AG20443 (cell line): ENCODE results near the gene CFTR.
"Not testable (repeated sequence)": the region's sequence is repeated elsewhere in the genome, so short reads cannot be mapped to it uniquely, and the experiment has no call there.

Experiments used
- DNase-seq: peaks from one replicate; pipeline ENCODE4 v3.0.0; 2012; ENCODE audit warnings: low spot score, mixed read lengths

Gene CFTR

DNA sequence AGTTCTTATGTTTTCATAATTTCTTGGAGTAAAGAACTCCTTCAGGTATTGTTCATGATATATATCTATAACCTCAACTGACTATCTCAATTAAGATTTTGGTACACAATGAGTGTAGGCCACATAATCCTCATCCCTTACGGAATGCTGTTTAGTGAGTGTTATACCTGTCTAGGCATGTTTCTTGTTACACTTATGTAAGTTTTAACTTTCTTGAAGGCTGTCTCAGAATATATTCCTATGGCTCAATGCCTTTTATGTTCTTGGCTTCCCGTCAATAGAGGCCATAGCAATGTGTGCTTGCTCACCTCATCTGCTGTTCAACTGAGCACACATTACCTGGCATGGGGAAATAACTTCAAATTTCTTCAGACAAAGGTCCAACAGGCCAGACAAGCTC is 208.3 kb downstream of the CFTR start:
- no peak for DNase-seq

DNA sequence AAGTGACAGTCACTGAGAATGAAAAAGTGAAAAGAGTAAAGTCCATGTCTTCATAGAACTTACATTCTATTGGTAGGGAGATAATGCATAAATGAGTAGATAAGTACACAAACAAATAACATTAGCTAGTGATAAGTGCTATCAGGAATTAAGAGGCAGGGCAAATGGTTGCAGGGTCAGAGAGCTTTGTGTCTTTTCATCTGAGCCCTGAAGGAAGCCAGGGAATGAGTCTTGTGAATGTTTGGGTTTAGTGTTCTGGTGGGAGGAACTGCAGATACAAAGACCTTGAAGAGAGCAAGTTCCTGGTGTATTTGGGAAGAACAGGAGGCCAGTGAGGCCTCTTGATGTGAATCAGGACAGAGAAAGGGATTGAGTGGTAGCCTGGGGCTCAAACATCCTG is 209.6 kb downstream of the CFTR start:
- no peak for DNase-seq

DNA sequence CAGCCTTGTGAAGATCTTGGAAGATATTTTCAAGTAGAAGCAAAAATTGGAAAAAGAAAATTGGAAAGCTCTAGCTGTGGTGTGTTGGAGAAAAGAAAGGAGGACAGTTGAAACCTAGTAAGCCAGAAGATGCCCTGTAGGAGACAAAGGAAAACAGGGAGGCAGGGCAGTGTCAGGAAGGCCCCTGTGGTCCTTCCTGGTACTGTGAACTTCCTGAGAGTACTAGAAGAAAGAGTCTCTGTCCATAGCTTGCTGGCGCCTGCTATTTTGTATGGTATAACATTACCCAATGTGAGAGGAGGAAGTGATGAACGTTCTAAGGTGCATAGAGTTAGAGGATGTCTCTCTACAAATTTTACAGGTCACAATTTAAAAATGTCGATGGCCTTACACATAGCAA is 210.3 kb downstream of the CFTR start:
- no peak for DNase-seq

DNA sequence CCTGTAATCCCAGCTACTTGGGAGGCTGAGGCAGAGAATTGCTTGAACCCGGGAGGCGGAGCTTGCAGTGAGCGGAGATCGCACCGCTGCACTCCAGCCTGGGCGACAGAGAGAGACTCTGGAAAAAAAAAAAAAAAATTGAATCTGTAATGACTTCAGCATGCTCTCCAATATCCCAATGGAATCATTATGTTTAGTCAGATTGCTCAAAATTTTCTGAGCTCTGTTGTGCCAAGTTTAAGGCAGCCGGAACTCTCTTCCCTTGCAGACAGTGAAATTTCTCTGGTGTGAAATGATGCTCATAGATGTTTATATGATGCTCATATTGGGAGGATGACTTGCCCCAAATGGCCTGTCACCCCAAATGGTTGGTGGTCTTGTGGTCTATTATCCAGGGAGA is 212.5 kb downstream of the CFTR start:
- DNase-seq: no peak

DNA sequence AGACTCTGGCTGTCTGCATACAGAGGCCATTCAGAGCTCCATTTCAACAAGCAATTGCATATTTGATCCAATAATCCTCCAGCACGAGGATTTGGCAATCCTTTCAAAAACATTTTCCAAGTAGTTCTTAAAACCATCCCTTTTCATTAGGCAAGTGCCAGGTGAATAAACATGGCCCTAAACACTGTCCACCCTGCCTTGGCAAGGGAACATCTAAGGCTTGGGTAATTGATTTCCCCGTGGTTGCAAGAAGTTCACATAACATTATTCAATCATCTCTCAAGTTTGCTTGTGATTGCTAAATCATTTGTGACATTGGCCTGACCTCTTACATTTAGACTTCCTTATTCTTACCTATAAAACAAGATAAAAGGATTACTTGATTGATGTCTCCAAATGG is 218.2 kb downstream of the CFTR start:
- no peak for DNase-seq

DNA sequence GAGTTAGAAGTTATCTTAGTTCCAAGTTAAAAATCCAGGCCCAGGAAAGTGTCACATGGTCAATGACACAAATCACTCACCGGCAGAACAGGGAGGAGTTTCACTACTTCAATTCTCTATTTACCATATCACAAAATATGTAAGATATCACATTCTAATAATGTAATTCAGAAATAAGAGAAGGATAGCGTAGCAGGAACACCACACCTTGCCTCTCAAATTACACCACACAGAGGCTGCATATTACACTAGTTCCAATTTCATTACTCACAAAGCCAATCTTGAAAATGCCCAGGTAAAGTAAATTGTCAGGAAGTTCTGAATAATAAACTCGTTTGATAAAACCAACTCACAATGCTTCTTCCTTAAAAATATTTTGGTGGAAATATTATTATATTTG is 224.2 kb downstream of the CFTR start:
- DNase-seq: no peak

DNA sequence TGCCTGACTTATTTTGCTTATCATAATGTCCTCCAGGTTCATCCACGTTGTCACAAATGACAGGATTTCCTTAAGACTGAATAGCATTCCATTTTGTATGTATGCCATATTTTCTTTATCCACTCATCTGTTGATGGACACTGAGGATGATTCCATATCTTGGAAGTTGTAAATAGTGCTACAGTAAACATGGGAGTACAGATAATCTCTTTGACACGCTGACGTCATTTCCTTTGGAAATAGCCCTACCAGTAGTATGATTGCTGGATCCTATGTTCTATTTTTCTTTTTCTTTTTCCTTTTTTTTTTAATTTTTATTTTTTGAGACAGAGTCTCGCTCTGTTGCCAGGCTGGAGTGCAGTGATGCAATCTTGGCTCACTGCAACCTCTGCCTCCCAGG is 225.8 kb downstream of the CFTR start:
- DNase-seq: no peak

DNA sequence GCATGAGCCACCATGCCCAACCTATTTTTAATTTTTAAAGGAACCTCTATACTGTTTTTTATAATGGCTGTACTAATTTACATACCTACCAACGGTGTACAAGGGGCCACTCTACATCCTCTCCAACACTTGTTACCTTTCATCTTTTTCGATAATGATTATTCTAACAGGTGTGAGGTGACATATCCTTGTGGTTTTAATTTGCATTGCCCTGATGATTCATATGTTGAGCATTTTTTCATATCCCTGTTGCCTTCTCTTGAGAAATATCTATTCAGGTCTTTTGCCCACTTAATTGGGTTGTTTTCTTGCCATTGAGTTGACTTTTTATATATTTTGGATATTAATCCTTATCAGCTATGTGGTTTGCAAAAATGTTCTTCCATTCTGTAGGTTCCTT is 226.4 kb downstream of the CFTR start:
- DNase-seq: no peak

DNA sequence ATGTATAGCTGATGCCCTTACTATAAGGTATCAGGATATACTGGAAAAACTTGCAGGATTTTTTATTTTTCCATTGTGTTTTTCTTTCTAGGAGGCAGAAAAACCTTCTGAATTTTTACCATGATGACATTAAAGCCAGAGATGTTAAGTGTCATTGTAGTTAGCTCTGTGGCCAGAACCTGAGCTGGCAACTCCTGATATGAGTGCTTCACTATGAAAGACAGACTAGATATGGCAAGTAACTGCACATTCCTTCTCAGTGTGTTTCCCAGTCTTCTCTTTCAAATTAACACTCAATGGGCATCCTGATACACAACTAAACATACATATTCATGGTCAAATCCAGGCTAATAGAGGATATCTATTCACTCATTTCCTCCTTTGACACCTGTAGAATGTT is 227.3 kb downstream of the CFTR start:
- DNase-seq: no peak

DNA sequence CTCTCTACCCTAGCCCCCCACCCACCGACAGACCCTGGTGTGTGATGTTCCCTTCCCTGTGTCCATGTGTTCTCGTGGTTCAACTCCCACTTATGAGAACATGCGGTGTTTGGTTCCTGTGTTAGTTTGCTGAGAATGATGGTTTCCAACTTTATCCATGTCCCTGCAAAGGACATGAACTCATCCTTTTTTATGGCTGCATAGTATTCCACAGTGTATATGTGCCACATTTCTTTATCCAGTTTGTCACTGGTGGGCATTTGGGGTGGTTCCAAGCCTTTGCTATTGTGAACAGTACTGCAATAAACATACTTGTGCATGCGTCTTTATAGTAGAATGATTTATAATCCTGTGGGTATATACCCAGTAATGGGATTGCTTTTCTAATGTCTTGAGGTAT is 228.3 kb downstream of the CFTR start:
- not testable (repeated sequence) for DNase-seq

DNA sequence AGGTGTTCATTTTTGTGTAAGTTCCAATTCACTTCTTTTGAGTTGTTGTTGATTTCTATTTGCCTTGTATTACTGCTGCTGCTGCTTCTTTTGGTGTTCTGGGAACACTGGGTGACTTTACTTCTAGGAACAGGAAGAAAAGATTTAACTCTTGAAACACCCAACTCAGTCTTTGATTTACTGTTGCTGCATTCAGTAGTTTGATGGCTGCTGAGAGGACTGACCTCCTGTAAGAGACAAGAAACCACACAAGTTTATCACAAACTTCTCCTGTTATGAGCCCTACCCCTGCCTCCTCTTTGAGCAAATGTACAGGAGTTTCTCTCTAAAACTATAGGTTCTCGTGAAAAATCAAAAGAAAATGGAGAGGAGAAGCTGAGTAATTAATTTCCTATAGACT is 231.7 kb downstream of the CFTR start:
- DNase-seq: no peak

DNA sequence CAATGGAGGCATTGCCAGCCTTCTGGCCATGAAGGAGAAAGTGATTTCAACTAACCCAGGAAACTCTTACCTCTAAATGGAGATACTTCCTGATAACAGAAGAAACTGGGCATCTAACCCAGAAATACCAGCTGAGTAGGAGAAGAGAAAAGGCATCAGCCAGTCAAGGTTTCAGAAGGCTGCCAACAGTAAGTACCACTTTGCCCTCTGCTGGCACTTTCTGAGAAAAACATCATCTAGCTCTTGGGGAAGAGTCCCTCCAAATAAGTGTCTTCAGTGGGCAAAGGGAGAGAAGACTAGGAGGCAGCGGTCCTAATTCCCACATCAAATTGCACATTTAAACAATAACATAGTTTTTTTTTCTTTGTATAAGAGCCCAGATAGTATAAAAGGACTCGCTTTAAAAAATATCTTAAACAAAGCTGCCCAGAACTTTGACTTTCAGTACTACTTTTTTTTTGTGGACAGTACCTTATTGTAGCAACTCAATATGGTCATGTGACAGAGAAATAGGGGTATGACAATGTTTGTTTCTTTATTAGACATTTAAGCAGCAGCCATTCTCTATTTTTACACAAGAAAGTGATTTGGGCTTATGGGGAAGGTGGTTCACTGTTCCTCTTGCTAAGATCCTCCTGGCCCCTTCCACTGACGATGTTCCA is 236.1 kb downstream of the CFTR start:
- DNase-seq: peak; percentile 58

DNA sequence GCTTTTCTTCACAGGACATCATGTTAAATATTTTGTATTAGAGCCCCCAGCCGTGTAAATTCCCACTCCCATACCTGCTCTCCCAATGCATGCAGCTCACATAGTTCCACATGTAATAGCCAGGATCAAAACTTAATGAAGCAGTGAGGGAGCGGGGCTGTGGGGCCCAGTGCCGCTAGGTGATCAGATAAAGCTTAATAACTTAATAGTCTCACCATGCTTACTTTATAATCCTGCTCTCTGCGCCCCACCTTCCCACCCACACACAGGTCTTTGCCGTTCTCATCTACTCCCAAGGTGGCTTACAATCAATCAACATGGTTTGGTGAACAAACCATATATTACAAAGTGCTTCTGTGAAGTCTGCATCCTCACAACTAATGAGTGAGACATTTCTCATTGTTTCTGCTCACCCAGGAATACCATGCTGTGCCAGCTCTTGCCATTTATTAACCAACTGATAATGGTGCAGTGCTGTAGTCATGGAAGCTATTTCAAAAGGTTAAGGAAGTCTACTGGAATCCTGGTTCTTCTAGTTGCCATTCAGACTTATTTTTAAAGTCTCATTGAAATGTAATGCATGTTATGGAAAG is 237.0 kb downstream of the CFTR start:
- DNase-seq: no peak

DNA sequence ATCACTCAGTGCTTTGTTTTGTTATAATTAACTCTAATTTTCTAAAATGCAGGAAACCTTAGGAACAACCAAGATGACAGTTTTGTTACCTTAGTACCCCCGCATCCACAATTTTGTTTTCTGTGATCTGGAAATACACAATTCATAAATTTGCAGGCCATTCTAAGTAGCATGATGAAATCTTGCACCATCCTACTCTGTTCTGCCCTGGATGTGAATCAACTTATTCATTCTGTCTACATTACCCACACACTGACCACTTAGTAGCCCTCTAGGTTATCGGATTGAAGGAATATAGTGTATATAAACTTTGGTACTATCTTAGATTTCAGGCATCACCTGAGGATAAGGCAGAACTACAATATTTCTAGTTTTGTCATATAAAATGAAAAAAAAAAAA is 237.5 kb downstream of the CFTR start:
- no peak for DNase-seq
